Ovary (tissue), 3 donors: ENCODE results near the gene PERM1.

Experiments used
- CTCF ChIP-seq, 3 donors: fragments of 450-650 bp in 2 of 3; fragments of 200-600 bp in 1 of 3; IDR thresholded peaks; one replicate each; pipeline versions ENCODE4 v1.5.1 to v1.8.0; 2016 to 2022; ENCODE audit warnings: antibody characterized with exemption in 3 of 3, mild to moderate bottlenecking in 1 of 3
- EP300 ChIP-seq: sonication (generic); formaldehyde crosslinking; IDR thresholded peaks from one replicate; pipeline ENCODE4 v1.6.1; 2017; ENCODE audit warnings: antibody characterized with exemption
- POLR2A ChIP-seq: fragments of 450-650 bp; IDR thresholded peaks from one replicate; pipeline ENCODE4 v1.6.1; 2017; ENCODE audit warnings: antibody characterized with exemption, mild to moderate bottlenecking, moderate library complexity
- donor health status: DM: no; HTN: no; CAD: no.

DNA sequence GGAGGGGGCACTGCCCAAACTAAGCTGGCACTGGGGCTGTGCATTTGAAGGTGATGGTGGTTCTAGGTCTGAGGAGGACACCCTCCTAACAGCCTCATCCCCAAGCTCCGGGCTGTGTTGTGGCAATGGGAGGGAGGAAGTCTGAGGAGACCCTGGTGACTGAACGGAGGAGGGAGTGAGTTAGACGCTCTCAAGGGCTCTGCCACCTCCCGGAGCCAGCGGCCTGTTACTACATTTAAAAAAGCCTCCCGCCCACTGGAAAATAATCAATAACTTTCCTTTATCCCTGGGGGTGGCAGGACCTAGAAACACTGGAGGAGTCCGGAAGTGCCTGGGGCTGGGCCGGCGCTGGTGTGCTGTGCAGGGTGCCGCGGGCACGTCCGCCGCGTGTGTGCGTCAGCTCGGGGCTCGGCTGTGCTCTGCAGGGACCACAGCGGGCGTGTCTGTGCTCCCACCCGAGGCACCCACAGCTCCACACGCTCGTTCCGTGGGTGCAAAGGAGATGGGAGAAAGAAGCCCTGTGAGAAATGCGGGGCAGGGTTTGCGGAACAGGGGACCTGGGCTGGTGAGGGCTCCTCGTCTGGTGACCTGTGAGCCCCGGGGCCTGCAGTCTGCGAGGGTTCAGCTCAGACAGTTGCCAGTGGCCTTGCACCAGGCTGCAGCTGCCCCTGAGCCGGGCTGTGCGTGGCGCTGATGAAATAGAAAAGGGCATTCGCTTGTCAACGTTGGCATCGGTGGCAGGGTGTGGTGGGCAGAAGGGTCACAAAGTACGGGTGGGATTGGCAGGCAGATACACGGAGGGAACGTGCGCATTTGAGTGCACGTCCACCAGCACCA is 52.9 kb downstream of the PERM1 start:
- no peak for TF ChIP-seq CTCF (IDR thresholded peaks at IDR 0.05)
- TF ChIP-seq POLR2A: no peak
- no peak for TF ChIP-seq EP300
